SK-N-SH (cell line): Measurements from ENCODE around the gene PPARGC1A. TPM values are rescaled to one million over a fixed set of nuclear protein-coding genes. Genes with fewer than 3 reads are reported as not detected.

Experiments used
- CTCF ChIA-PET: fragments of 300-600, 350-600 bp; formaldehyde crosslinking; extraction: SDS; loops from one replicate; lab custom pipeline; 2021; lab: Yijun Ruan, JAX
- POLR2A ChIA-PET: fragments of 350-600 bp; sonication (Branson Sonifier 250); formaldehyde crosslinking; extraction: SDS; loops from one replicate; lab custom pipeline; 2020; ENCODE audit warnings: antibody characterized with exemption, inconsistent platforms; lab: Yijun Ruan, JAX
- DNase-seq: peaks from one replicate; pipeline ENCODE4 v3.0.0; 2012
- H2AFZ ChIP-seq: fragments of 200-600 bp; sonication (generic); 2 replicates; pipeline ENCODE4 v1.8.1; 2016; ENCODE audit warnings: antibody characterized with exemption, mild to moderate bottlenecking, low read depth
- H3F3A ChIP-seq: fragments of 200-600 bp; sonication (generic); replicated peaks from 2 replicates; pipeline ENCODE3; 2016; ENCODE audit warnings: antibody characterized with exemption, mild to moderate bottlenecking; ENCODE audit not compliant: insufficient read depth
- H3K27ac ChIP-seq, 2 experiments: fragments of 200-500 bp in 1 of 2; fragments of 200-600 bp in 1 of 2; sonication (Bioruptor generic) in 1 of 2; sonication (generic), shearing (Covaris generic) in 1 of 2; 2 replicates each; pipeline versions ENCODE4 v1.5.1 to v1.6.1; 2014 to 2016; ENCODE audit warnings: low read depth in 2 of 2, inconsistent platforms in 1 of 2, low read length in 1 of 2, mild to moderate bottlenecking in 1 of 2, mixed read lengths in 1 of 2
- H3K27me3 ChIP-seq: fragments of 200-600 bp; sonication (generic), shearing (Covaris generic); 2 replicates; pipeline ENCODE4 v1.6.1; 2016; ENCODE audit warnings: mixed run types; ENCODE audit not compliant: insufficient read depth
- H3K36me3 ChIP-seq, 2 experiments: fragments of 200-500 bp in 1 of 2; fragments of 200-600 bp in 1 of 2; sonication (Bioruptor generic) in 1 of 2; sonication (generic) in 1 of 2; replicated peaks in 1 of 2; 2 replicates each; pipeline versions ENCODE3 to v1.5.1; 2014 to 2016; ENCODE audit warnings: low read length in 1 of 2, mild to moderate bottlenecking in 1 of 2; ENCODE audit not compliant: insufficient read depth in 2 of 2, control insufficient read depth in 1 of 2
- H3K4me1 ChIP-seq, 2 experiments: fragments of 200-500 bp in 1 of 2; fragments of 200-600 bp in 1 of 2; sonication (Bioruptor generic) in 1 of 2; sonication (generic), shearing (Covaris generic) in 1 of 2; 2 replicates each; pipeline versions ENCODE4 v1.5.1 to v1.6.1; 2014 to 2016; ENCODE audit warnings: low read depth in 1 of 2, low read length in 1 of 2, mixed run types in 1 of 2; ENCODE audit not compliant: insufficient read depth in 2 of 2, control insufficient read depth in 1 of 2
- H3K4me2 ChIP-seq: fragments of 200-600 bp; sonication (generic), shearing (Covaris generic); 2 replicates; pipeline ENCODE4 v1.6.1; 2017; ENCODE audit warnings: mixed run types
- H3K4me3 ChIP-seq, 2 experiments: fragments of 200-500 bp in 1 of 2; fragments of 200-600 bp in 1 of 2; sonication (Bioruptor generic) in 1 of 2; sonication (generic), shearing (Covaris generic) in 1 of 2; 2 replicates each; pipeline versions ENCODE4 v1.5.1 to v1.8.1; 2014 to 2016; ENCODE audit warnings: low read depth in 2 of 2, inconsistent platforms in 1 of 2, low read length in 1 of 2, mild to moderate bottlenecking in 1 of 2, mixed read lengths in 1 of 2, moderate library complexity in 1 of 2
- H3K79me2 ChIP-seq: fragments of 200-600 bp; sonication (generic); 2 replicates; pipeline ENCODE4 v1.8.1; 2017; ENCODE audit warnings: mild to moderate bottlenecking; ENCODE audit not compliant: insufficient read depth
- H3K9ac ChIP-seq: fragments of 200-600 bp; sonication (generic); 2 replicates; pipeline ENCODE4 v1.6.1; 2017; ENCODE audit warnings: mixed run types
- H3K9me2 ChIP-seq: fragments of 200-600 bp; sonication (generic); 2 replicates; pipeline ENCODE4 v1.6.1; 2017; ENCODE audit warnings: mixed run types
- H3K9me3 ChIP-seq: fragments of 200-600 bp; sonication (generic); 2 replicates; pipeline ENCODE4 v1.6.1; 2017; ENCODE audit warnings: mixed run types, mild to moderate bottlenecking, moderate library complexity
- H4K20me1 ChIP-seq: fragments of 200-600 bp; sonication (generic); 2 replicates; pipeline ENCODE4 v1.6.1; 2017; ENCODE audit warnings: mild to moderate bottlenecking, mixed run types; ENCODE audit not compliant: insufficient read depth
- CTCF ChIP-seq: fragments of 200-600 bp; sonication (generic); IDR thresholded peaks from 2 replicates; pipeline ENCODE4 v1.6.1; 2017; ENCODE audit warnings: antibody characterized with exemption, mild to moderate bottlenecking, moderate library complexity
- EP300 ChIP-seq, 2 experiments: IDR thresholded peaks; 2 replicates each; pipeline versions ENCODE4 v1.4.0 to v1.6.1; 2012; ENCODE audit warnings: borderline replicate concordance in 1 of 2, low read depth in 1 of 2, low read length in 1 of 2
- GATA2 ChIP-seq: sonication (generic); formaldehyde crosslinking; IDR thresholded peaks from 2 replicates; pipeline ENCODE4 v1.5.0; 2020; ENCODE audit warnings: mild to moderate bottlenecking, missing genetic modification reagents
- IRF3 ChIP-seq: fragments of 150-350 bp; IDR thresholded peaks from 2 replicates; pipeline ENCODE4 v1.6.1; 2016; ENCODE audit warnings: mild to moderate bottlenecking, low read depth, low read length
- RAD21 ChIP-seq: IDR thresholded peaks from 2 replicates; pipeline ENCODE4 v1.6.1; 2012; ENCODE audit warnings: mild to moderate bottlenecking, low read length
- RFX5 ChIP-seq: IDR thresholded peaks from 2 replicates; pipeline ENCODE4 v1.6.1; 2012; ENCODE audit warnings: mild to moderate bottlenecking, improper control_type of control experiment, low read length
- SMC3 ChIP-seq: IDR thresholded peaks from 2 replicates; pipeline ENCODE4 v1.6.1; 2012; ENCODE audit warnings: low read depth, low read length, improper control_type of control experiment
- WGBS: methylation state at CpG from one replicate; pipeline ENCODE4 v1.1.6; 2017; ENCODE audit warnings: low lambda C conversion rate; 5-methylcytosine and 5-hydroxymethylcytosine counted together
- polyA plus RNA-seq, 3 experiments: library from polyadenylated mRNA; depleted of rRNA; stranded (reverse); fragments of >200 nt; gene quantifications; 2 replicates each; pipeline ENCODE4 v1.2.3, GENCODE V29; 2012

The PPARGC1A gene
- polyA plus RNA-seq, 1 of the 3 experiments (the other 2 are of a cell fraction) = 0.07 TPM

GRCh38 chr4:23788027-23788426 is 101.8 kb downstream of the PPARGC1A start:
- Histone ChIP-seq H2AFZ (no peak overlapping the region), H3K79me2 (no peaks in the 10 kb centered on the region), H3K9ac (no peak overlapping the region), H3K27ac (no peak overlapping the region), H3K4me3 (no peak overlapping the region), H3K9me3 (no peaks in the 10 kb centered on the region), H4K20me1 (no peaks in the 10 kb centered on the region), H3K4me2 (no peak overlapping the region), H3K36me3 (no peaks in the 10 kb centered on the region), H3F3A (no peaks in the 10 kb centered on the region), H3K9me2 (no peaks in the 10 kb centered on the region), H3K4me1 (no peaks in the 10 kb centered on the region), H3K27me3 (no peaks in the 10 kb centered on the region)
- WGBS = 23% methylated on average over 3 of the region's 3 CpGs
- no peak for DNase-seq
- ChIA-PET POLR2A (no interaction called here), CTCF (interaction anchor here (0.8 kb wide), 1 partner anchor 17 kb away, joined by 3 read pairs; no protein-coding TSS in a partner anchor)
- no peak for TF ChIP-seq SMC3
- no peak for TF ChIP-seq IRF3
- TF ChIP-seq EP300 (IDR thresholded peaks at IDR 0.05; ENCODE audit: borderline replicate concordance in 1 of 2, low read depth in 1 of 2, low read length in 1 of 2) = no peak
- TF ChIP-seq CTCF = no peak
- TF ChIP-seq RAD21 = no peak
- no peak for TF ChIP-seq GATA2 (CRISPR knock-in tag)

- ChIA-PET POLR2A (no interaction called here), CTCF (interaction anchor here (0.8 kb wide), 1 partner anchor 7 kb away, joined by 3 read pairs; no protein-coding TSS in a partner anchor)
- Histone ChIP-seq H3K79me2 (no peaks in the 10 kb centered on the region), H3K9me3 (no peaks in the 10 kb centered on the region), H3K4me1 (peaks cover 0 to 2% of the 10 kb centered on the region in 2 experiments; a peak in 1 of 4 replicates), H3K9me2 (no peaks in the 10 kb centered on the region), H3K9ac (no peak overlapping the region), H3K27ac (no peak overlapping the region), H2AFZ (no peak overlapping the region), H3K4me2 (no peak overlapping the region), H3K27me3 (no peaks in the 10 kb centered on the region), H3K4me3 (no peak overlapping the region), H3K36me3 (no peaks in the 10 kb centered on the region), H4K20me1 (no peaks in the 10 kb centered on the region), H3F3A (no peaks in the 10 kb centered on the region)
- DNase-seq = no peak
- no peak for TF ChIP-seq RFX5
- no peak for TF ChIP-seq IRF3
- 22% methylated on average over 6 of the region's 6 CpGs for WGBS
Observed at GRCh38 chr4:23782778-23783437, 106.9 kb downstream of the PPARGC1A start.
